ENCODE measurements around the gene TNN.

Gene TNN

GRCh38 chr1:175146529-175147213 is 79.0 kb downstream of the TNN start:
- peak; percentile 60 for DNase-seq (ENCODE audit: low spot score)

GRCh38 chr1:175147569-175147968 is 79.9 kb downstream of the TNN start:
- DNase-seq (ENCODE audit: low spot score) = no peak

- no peak for DNase-seq (ENCODE audit: low spot score)
Measured at GRCh38 chr1:175148068-175148467, 80.4 kb downstream of the TNN start.

- DNase-seq (ENCODE audit: low spot score) = peak; percentile 68
Measured at GRCh38 chr1:175150596-175151319, 83.1 kb downstream of the TNN start.

- peak; percentile 43 for DNase-seq (ENCODE audit: low spot score)
Measured at GRCh38 chr1:175152006-175152652, 84.5 kb downstream of the TNN start.

GRCh38 chr1:175154629-175155472 is 87.2 kb downstream of the TNN start:
- peak; percentile 57 for DNase-seq (ENCODE audit: low spot score)

GRCh38 chr1:175155473-175155856 is 87.8 kb downstream of the TNN start:
- no peak for DNase-seq (ENCODE audit: low spot score)

GRCh38 chr1:175155936-175156335 is 88.3 kb downstream of the TNN start:
- DNase-seq (ENCODE audit: low spot score) = no peak

GRCh38 chr1:175157200-175157599 is 89.6 kb downstream of the TNN start:
- no peak for DNase-seq (ENCODE audit: low spot score)

GRCh38 chr1:175158170-175158591 is 90.5 kb downstream of the TNN start:
- peak; percentile 39 for DNase-seq (ENCODE audit: low spot score)

GRCh38 chr1:175162955-175163354 is 95.3 kb downstream of the TNN start:
- DNase-seq (ENCODE audit: low spot score) = no peak

GRCh38 chr1:175163702-175164101 is 96.1 kb downstream of the TNN start:
- DNase-seq (ENCODE audit: low spot score) = no peak

- no peak for DNase-seq (ENCODE audit: low spot score)
Measured at GRCh38 chr1:175164751-175165150, 97.1 kb downstream of the TNN start.

- no peak for DNase-seq (ENCODE audit: low spot score)
Measured at GRCh38 chr1:175166746-175167145, 99.1 kb downstream of the TNN start.

- DNase-seq (ENCODE audit: low spot score) = no peak
Measured at GRCh38 chr1:175167861-175168260, 100.2 kb downstream of the TNN start.

GRCh38 chr1:175168782-175169181 is 101.1 kb downstream of the TNN start:
- no peak for DNase-seq (ENCODE audit: low spot score)

GRCh38 chr1:175169286-175170018 is 101.8 kb downstream of the TNN start:
- peak; percentile 73 for DNase-seq (ENCODE audit: low spot score)

- DNase-seq (ENCODE audit: low spot score) = no peak
Measured at GRCh38 chr1:175171036-175171913, 103.6 kb downstream of the TNN start.

GRCh38 chr1:175172503-175172902 is 104.9 kb downstream of the TNN start:
- no peak for DNase-seq (ENCODE audit: low spot score)

- no peak for DNase-seq (ENCODE audit: low spot score)
Measured at GRCh38 chr1:175173531-175173930, 105.9 kb downstream of the TNN start.
